Renal cortical epithelial cell (primary cell): ENCODE data around the gene ZDHHC17. TPM values are rescaled to one million over a fixed set of nuclear protein-coding genes. Genes with fewer than 3 reads are reported as not detected.
A peak's percentile ranks its signal among the peaks of the same experiment; 100 is the strongest.

ENCODE experiments used
- DNase-seq: peaks from one replicate; pipeline ENCODE4 v3.0.0-alpha.2; 2011; ENCODE audit warnings: low read depth
- total RNA-seq: library from RNA; depleted of rRNA; stranded (reverse); fragments of >200 nt; gene quantifications from 2 replicates; pipeline ENCODE4 v1.2.3, GENCODE V29; 2014

The ZDHHC17 gene
- total RNA-seq, 1 donor from 2014 or later, result 56.2 TPM

DNA sequence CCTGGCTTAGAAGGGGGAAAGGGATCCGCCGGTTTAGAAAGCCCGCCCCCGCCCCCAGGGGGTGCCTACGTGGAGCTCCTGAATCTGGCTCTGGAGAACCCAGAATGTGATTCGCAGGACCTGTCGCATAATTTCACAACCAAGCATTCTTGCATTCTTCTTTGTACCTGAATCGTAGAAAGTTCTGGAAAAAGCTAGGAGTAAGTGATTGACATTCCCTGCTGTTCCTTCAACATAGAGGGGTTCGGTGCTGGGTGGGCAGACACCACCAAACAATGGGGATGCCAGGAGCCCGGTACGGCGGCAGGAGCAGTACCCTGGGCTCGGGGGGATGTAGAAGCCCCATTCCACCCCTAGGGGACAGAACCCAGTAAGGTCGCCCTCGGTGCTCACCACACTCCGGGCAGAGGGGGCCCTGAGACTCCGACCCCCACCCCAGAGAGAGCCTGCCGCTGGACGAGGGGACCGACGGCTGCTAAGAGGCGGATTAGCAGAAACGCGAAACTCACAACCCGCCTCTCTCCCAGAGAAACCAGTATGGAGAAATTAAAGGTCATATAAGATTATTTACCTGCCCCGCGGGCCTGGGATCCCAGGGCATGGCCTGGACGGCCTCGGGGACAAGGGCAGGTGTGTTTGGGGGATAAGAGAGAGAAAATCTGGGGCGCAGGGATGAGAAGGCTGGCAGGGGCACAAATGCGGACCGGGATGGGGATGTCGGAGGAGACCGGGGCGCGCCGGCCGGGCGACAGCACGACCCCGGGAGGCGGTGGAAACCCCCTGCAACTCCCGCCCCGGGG is 114.4 kb downstream of the ZDHHC17 start:
- DNase-seq, result peak; percentile 49

DNA sequence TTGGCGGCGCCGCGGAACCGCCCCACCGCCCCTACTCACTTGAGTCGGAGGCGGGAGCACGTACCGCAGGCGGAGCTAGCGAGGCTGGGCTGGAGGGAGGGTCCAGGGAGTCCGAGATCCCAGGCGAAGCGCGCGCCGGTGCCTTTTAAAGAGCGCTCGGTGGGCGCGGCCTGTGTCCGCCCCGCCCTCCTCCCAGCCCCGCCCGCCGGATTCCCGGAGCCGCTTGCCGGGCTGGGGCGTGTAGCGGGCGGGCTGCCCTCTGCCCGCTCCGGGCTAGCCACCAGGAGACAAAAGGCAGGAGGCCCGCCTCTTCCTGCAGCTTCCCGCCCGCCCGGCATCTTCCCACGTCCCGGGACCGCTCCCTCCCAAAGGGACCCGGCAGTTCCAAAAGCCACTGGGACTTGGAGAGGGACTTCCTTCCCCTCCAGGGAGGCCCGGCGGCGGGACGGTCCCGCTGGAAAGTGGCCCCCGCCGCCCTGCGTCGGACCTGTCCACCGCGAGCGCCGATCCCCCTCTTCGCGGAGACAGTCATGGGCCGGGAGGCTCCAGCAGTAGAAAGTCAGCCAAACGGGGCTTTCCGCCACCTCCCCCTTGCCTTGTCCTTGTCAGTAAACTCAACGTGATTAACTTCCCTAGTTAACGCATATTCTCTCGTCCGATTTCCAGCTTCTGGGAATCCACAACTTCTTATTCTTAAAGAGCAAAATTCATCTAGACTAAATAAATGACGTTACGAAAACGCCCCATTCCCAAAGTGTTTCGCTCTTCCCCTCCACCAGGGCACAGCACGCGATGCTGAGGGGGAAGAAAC is 115.2 kb downstream of the ZDHHC17 start, which contains the start of gene CSRP2:
CSRP2 (minus strand) TSS at position 121 of the 811 bp plus-strand sequence. CDS start 12,759 bp downstream, outside the sequence.
- DNase-seq, result peak; percentile 61

DNA sequence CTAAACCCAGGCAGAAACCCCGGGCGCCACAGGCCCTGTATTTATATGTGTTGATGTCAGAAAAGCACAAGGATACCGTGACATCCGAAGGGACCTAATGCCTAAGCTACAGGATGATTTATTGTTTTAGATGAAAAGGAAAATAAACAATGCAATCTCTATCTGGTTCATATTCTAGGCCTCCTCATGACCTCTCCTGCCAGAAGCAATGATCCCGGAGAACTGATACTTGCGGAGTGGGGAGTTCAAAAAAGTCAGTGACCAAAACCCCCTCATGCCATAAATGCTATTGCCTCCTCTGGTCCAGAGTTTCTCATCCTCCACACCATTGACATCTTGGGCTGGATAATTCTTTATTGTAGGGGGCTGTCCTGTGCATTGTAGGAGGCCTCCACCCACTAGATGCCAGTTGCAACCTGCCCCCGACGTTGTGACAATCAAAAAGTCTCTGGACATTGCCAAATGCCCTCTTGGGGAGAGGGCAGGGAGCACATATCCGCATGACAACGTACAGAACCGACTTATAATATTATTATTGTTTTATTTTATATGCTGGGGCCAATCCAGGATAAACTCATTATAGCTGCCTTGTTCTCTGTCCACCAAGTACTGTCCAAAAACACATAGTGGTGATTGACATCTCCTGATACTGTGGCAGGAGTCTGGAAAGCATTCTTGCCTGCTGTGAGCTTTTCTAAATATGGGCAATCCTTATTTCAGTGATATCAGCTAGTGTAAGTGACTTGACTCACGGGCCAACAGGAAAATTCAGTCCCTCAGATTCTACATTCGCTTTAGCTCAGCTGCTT is 116.0 kb downstream of the ZDHHC17 start:
- no peak for DNase-seq

DNA sequence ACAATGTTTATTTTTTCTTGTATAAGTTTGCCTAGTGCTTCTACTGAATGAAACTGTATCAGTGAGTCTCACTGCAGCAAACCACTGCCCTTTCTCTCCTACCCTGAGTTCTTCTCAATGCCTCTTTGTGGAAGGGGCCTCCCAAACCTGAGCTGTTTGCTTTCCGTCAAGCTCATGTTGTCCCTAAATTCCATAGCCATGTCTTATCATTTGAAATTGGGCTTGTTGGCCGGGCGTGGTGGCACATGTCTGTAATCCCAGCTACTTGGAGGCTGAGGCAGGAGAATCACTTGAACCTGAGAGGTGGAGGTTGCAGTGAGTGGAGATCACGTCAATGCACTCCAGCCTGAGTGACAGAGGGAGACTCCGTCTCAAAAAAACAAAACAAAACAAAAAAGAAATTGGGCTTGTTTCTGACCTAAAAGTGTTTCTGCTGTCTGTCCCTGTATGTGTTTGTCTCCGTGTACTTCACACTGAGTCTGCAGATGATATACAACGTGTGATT is 116.7 kb downstream of the ZDHHC17 start:
- DNase-seq, result no peak

DNA sequence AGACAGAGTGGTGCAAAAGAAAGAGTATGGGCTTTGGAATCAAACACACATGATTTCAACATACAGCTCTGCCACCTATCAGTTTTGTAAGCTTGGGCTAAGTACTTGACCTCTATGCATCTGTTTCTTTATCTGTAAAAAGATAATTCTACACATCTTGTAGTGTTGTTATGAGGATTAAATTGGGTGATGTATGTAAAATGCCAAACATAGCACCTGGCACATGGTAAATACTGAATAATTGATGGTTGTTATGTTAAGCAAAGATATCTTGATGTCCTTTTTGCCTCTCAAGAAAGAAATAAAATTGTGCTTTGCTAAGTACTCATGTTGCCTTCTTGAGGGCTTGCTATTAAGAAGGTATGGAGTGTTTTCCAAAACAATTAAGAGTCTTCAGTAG is 117.2 kb downstream of the ZDHHC17 start:
- no peak for DNase-seq

DNA sequence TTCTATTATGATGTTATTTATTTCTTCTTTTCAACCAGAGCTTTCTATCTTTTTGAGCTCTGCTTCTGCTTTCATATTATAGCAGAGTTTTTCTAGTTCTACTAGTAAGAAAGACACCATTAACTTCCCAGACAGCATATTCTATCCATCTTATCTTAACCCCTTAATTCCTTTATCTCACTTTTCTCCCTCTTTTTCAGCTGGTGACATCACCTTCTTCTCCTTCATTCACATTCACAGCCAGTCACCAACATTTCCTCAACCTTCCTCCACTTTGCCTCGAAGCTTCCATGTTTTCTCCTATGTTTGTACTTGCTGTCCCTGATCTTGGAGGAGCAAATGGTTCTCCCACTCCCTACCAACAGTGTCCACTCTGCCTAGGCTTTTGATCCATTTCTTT is 118.5 kb downstream of the ZDHHC17 start:
- no peak for DNase-seq

DNA sequence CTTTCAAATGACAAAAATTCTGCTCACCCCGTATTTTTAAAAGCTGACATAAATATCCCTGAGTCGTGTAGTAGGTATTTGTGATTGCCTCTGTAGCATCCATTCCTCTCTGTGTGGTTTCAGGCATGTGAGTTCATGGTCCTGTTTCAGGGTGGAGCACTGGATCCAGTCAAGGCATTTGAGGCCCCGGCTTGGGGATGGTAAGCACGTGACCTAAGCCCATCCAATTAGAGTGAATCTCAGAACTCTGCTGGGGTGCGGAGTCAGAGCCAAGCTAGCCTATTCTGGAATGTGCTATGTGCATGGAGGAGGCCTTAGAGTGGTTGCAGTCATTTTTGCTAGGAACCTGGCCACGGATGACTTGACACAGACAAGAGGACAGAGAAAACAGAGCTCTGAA is 119.2 kb downstream of the ZDHHC17 start:
- DNase-seq, result peak; percentile 78

DNA sequence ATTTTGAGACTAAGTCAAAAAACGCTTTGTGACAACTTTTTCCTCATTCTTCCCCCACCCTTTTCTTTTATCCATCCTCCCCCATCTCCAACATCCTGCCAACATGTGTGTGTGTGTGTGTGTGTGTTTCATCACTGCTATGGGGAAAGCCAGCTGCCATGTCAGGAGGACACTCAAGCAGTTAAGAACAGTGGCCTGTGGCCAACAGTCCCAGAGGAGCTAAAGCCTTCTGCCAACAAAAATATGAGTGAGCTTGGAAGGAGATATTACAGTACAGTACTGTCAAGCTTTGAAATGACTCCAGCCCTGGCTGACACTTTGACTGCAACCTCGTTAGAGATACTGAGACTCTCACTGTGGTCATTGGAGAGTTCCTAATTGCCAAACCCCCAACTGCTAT is 119.9 kb downstream of the ZDHHC17 start:
- DNase-seq, result no peak

DNA sequence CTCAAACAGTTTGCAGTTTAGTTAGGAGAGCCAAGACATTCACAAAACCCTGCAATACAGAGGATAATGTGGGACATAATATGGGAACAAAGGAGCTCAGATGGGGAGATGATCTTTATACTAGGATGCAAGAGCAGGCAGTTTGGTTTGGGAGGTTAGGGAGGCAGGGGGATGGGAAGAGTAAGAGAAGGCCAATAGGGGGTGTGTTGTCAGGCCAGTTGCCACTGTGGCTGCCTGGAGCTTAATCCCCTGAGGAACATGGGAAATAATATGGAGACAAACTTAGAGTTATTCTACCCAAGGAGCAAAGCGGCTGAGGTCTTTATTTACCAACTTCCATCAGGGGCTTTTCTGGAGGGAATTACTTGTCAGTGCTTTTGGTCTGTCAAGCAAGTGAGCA is 124.9 kb downstream of the ZDHHC17 start:
- DNase-seq, result no peak

DNA sequence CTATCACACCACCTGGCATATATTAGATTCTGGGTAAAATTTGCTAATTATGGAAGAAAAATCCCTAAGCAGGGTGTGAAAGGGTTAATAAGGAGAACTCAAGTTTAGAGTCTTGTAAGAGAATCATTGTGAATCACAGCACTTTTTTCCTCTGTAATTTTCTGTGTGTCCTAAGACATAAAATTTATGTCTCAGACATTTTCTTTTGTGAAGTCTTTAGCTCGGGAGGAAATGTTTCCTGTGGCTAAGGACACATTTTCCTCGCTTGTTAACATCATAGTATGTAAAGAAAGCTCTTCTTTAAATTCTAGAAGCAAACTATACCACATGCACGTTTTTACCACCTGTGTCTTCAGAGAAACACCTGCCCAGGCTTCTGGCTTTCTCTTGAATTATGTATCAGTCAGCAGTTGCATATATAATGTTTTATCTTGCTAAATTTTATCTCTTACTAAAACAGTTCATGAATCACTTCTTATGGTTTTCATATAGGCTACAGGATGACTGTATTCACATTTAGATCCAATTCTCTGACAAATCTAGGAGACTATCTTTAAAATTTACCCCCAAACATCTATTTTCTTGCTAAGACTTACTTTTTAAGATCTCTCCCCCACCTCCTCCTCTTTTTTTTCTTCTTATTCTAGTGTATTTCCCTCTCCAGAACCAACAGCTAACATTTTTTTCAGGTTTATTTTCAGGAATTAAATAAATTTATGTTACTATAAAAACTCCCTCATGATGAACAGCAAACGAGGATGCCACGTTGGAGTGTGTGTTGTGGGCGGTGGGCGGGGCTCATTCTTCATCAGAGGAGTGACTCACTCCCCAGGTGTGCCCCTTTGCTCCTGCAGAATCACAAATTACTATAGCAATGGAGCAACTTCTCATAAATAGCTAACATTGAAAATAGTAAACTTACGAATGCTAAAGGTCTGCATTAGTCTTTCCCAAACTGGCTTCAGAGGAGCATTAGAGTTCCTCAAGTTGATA is 126.5 kb downstream of the ZDHHC17 start:
- peak; percentile 27 for DNase-seq

DNA sequence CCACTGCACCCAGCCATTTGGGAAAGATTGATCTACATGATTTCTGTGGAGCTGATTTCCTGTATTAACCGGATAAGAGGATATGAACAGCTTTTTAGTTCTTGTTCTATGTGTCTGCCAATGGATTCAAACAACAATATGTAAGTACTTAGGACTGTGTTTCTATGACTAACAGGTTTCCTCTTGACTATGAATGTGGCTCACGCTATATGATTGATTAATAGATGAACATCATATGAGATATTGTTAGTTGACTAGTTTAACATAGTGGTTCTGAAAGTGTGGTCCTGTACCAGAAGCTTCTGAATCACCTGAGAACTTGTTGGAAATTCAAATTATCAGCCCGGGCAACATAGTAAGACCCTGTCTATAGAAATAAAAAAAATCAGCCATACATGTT is 127.7 kb downstream of the ZDHHC17 start:
- DNase-seq, result no peak

DNA sequence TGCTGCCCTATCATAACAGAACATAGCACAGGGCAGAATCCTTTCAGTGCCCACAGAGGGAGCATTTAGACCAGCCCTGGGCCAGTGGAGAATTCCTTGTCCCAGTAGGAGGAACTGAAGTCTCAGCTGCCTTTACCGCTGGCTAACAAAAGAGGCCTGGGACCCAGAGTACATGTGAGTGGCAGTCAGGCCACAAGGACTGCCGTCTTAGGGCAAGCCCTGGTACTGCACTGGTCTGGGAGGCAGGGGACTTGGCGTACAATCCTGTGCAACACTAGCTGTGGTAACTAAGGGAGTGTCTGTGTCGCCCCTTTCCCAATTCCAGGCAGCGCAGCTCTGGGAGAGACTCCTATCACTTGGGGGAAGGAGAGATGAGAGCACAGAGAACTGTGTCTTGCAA is 131.9 kb downstream of the ZDHHC17 start:
- DNase-seq, result no peak

DNA sequence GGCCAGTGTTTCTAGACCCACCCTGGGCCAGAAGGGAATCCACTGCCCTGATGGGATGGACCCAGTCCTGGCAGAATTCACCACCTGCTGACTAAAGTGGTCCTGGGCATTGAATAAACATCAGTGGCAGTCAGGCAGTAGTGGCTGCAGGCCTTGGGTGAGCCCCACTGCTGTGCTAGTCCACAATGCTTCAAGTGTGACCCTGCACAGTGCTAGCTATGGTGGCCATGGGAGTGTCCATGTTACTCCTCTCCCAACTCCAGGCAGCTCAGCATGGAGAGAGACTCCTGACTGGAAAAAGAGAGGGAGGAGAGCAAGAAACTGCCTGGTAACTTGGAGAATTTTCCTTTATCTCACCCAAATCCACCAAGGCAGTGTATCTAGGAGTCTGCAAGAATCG is 132.4 kb downstream of the ZDHHC17 start:
- no peak for DNase-seq

DNA sequence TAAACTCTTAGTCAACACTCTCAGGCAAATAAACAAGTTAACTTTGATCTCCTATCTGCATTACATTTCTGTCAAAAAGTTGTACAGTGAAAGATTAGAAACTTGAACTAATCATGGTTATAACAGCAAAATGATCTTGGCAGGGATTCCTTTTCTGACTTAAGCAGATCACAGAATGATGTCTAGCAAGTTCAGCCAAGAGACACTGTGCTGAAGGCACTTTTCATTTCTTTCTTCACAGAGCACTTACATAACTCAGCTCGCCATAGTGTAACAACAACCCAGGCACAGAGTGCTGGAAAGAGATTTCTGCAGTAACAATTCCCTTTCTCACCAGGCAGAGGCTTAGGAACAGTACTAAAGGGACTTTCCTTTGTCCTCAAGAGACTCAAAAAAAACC is 134.5 kb downstream of the ZDHHC17 start:
- DNase-seq, result no peak

DNA sequence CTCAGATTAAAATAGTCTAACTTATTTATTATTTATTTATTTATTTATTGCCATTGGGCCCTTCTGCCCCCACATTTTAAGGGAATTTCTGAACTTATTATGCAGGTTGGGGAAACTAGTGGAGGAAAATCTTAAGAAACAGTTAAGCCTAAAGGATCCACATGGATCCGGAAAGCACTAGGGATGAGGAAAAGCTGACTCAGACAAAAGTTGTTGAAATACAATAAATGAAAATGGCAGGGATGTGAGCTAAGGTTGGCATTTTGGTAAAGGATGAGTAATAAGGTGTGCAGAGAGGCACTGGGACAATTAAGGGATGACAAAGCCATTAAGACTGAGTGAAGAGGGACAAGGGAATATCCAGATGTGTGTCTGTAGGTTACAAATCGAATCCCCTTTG is 135.6 kb downstream of the ZDHHC17 start:
- no peak for DNase-seq

DNA sequence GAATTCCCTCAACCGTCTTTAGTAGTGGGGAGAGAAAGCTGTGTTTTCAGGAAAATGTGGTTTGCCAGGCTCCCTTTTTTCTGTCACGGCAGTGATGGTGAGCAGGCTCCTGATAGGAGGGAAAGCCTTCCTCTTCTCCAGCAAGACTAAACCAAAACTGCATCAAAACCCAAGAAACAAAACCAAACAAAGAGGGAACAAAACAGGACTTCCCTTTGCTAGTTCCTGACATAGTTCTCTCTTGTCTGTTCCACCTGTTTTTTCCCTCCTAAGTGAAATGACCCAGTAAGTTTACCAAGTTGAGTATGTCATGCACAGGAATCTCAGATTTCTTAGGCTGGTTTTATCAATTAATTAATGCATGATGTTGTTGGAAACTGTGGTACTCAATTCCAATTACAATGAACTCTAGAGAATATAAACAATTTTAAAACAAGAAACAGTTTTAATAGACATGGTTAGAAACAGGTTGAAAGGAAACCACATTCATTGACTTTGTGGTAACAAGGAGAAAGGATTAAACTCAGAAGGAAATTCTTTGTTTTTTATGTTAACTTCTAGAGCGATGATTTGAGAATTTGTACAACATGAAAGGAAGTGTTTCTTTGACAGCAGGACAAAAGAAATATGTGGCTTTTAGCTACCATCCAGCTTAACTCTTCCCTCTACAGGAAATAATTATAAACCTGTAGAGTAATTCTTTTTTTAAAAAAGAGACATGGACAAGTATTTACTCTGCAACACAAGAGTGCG is 137.9 kb downstream of the ZDHHC17 start:
- no peak for DNase-seq
